GM18508 (cell line): ENCODE measurements around the gene DHRS1.

Experiments
- ATAC-seq: cut with Tn5 transposase; IDR thresholded peaks from one replicate; pipeline ENCODE4 v1.9.1; 2021; ENCODE audit warnings: moderate number of reproducible peaks; ENCODE audit not compliant: insufficient read depth, unreplicated experiment

Gene DHRS1

GRCh38 chr14:24286996-24287395 is 12.6 kb downstream of the DHRS1 start:
- ATAC-seq, result no peak

- ATAC-seq, result no peak
These were observed 14.2 kb downstream of the DHRS1 start for GRCh38 chr14:24285351-24285750.

- no peak for ATAC-seq
These were observed 15.0 kb downstream of the DHRS1 start for GRCh38 chr14:24284501-24285035.

- no peak for ATAC-seq
These were observed 15.7 kb downstream of the DHRS1 start for GRCh38 chr14:24283796-24284460.

GRCh38 chr14:24282736-24283135 is 16.8 kb downstream of the DHRS1 start:
- ATAC-seq, result no peak

GRCh38 chr14:24281636-24282035 is 17.9 kb downstream of the DHRS1 start:
- no peak for ATAC-seq

- ATAC-seq, result no peak
These were observed 18.7 kb downstream of the DHRS1 start for GRCh38 chr14:24280797-24281460.

GRCh38 chr14:24279301-24280186 is 20.0 kb downstream of the DHRS1 start:
- ATAC-seq, result no peak

- ATAC-seq, result no peak
These were observed 21.2 kb downstream of the DHRS1 start for GRCh38 chr14:24278424-24278823.

- no peak for ATAC-seq
These were observed 21.8 kb downstream of the DHRS1 start for GRCh38 chr14:24277606-24278321.

GRCh38 chr14:24277071-24277470 is 22.5 kb downstream of the DHRS1 start:
- ATAC-seq, result no peak

- ATAC-seq, result peak; percentile 47
These were observed 25.5 kb downstream of the DHRS1 start for GRCh38 chr14:24274101-24274543.

GRCh38 chr14:24273422-24273998 is 26.1 kb downstream of the DHRS1 start:
- ATAC-seq, result no peak

GRCh38 chr14:24272467-24272866 is 27.1 kb downstream of the DHRS1 start:
- no peak for ATAC-seq

GRCh38 chr14:24271834-24272263 is 27.7 kb downstream of the DHRS1 start:
- ATAC-seq, result no peak

- ATAC-seq, result peak; percentile 39
These were observed 28.3 kb downstream of the DHRS1 start, which contains the start of gene RABGGTA for GRCh38 chr14:24271134-24271833. Gene RABGGTA, minus strand, starts transcription at chr14:24271597. Its CDS starts 482 bp downstream, at chr14:24271115.

- ATAC-seq, result no peak
These were observed 28.9 kb downstream of the DHRS1 start for GRCh38 chr14:24270537-24271133.

GRCh38 chr14:24269910-24270536 is 29.6 kb downstream of the DHRS1 start:
- no peak for ATAC-seq
